Measurements from ENCODE around the gene CFL2. TPM values are rescaled to one million over a fixed set of nuclear protein-coding genes. Genes with fewer than 3 reads are reported as not detected.

Gene CFL2
- total RNA-seq, 2 donors from 2014 or later, result 10.9 to 32.3 TPM

DNA sequence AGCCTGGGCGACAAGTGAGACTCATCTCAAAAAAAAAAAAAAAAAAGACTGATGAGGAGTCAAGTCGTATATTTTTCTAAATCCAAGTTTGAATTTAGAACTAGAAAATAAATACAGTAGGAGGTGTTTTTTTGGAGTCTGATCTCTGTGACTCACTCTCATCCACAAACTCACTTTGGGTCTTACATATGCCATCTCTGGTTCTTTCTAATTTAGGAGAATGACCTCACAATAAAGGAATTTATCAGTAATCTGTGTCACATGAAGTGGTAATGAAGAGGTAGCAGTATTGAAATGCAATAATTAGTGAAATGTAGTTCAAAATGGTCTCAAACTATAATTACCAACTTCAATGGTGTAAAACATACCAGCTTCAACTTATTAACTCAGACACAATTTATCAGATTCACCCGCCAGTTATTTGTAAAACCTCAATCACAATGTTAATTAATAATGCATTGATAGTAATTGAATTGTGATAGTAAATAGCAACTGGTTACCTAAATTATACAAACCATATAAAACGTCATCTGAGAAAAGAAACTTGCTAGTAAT is 4.4 kb upstream of the CFL2 start:
- intact Hi-C loops (cut with DNase I), result no loop called here
- Histone ChIP-seq H3K4me3 (no peak overlapping the region), H3K27ac (no peak overlapping the region), H3K9me3 (no peaks in the 10 kb centered on the region), H3K27me3 (no peaks in the 10 kb centered on the region), H3K36me3 (replicated peaks in 1 of 2; ENCODE audit: insufficient read depth in 1 of 2, low read depth in 2 of 2) (no peaks in the 10 kb centered on the region), H3K4me1 (peaks cover 8% of the 10 kb centered on the region)
- TF ChIP-seq, protein P1, sequence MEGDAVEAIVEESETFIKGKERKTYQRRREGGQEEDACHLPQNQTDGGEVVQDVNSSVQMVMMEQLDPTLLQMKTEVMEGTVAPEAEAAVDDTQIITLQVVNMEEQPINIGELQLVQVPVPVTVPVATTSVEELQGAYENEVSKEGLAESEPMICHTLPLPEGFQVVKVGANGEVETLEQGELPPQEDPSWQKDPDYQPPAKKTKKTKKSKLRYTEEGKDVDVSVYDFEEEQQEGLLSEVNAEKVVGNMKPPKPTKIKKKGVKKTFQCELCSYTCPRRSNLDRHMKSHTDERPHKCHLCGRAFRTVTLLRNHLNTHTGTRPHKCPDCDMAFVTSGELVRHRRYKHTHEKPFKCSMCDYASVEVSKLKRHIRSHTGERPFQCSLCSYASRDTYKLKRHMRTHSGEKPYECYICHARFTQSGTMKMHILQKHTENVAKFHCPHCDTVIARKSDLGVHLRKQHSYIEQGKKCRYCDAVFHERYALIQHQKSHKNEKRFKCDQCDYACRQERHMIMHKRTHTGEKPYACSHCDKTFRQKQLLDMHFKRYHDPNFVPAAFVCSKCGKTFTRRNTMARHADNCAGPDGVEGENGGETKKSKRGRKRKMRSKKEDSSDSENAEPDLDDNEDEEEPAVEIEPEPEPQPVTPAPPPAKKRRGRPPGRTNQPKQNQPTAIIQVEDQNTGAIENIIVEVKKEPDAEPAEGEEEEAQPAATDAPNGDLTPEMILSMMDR (IDR thresholded peaks at IDR 0.05), result no peak
- TF ChIP-seq POLR2A (IDR thresholded peaks at IDR 0.05), result no peak
- no peak for ATAC-seq
- WGBS, 2 donors, result 34 to 45% methylated on average over 4 of the region's 4 CpGs
- no peak for DNase-seq

GRCh38 chr14:34715127-34715863 is 902 bp upstream of the CFL2 start:
- Histone ChIP-seq H3K9me3 (no peaks in the 10 kb centered on the region), H3K27ac (peak overlapping the region in 3 of 4 donors; percentile 93 to 97 (median 95)), H3K4me3 (peak overlapping the region in 1 of 2 donors; percentile 77), H3K4me1 (peaks cover 26% of the 10 kb centered on the region), H3K27me3 (no peaks in the 10 kb centered on the region), H3K36me3 (replicated peaks in 1 of 2; ENCODE audit: insufficient read depth in 1 of 2, low read depth in 2 of 2) (peaks cover 0 to 7% of the 10 kb centered on the region in 2 donors)
- 40 to 45% methylated on average over 8 of the region's 8 CpGs for WGBS, 2 donors
- intact Hi-C loops (cut with DNase I), result no loop called here
- DNase-seq (no peak), ATAC-seq (no peak)
- TF ChIP-seq POLR2A (IDR thresholded peaks at IDR 0.05), result no peak
- TF ChIP-seq, protein P1 (IDR thresholded peaks at IDR 0.05), result no peak

GRCh38 chr14:34713681-34714319 is 593 bp downstream of the CFL2 start:
- intact Hi-C loops (cut with DNase I), result no loop called here
- peak; percentile 54 for ATAC-seq

DNA sequence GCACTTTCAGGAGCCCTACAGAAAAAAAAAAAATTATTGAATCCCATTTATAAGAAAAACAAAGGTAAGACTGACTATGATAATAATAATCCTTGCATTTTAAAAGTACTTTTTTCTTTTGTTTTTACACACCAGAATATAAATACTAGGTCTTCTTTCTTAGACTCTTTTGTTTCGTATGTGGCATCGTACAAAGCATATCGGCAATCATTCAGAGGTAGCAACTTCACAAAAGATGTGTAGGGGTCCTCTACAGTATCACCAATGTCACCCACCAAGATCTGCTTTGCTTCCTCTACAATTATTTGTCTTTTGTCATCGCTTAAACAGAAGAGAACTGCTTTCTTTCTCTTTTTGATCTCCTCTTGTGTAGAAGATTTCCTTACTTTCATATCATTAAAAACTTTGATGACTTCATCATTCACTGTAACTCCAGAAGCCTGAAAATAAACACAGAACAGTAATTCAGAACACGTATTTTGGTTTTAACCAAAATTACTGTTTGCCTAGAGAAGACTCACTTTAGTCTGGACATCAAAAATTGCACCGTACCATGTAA is 1.2 kb downstream of the CFL2 start:
- intact Hi-C loops (cut with DNase I), result no loop called here
- Histone ChIP-seq H3K4me1 (peaks cover 30% of the 10 kb centered on the region), H3K36me3 (replicated peaks in 1 of 2; ENCODE audit: insufficient read depth in 1 of 2, low read depth in 2 of 2) (peaks cover 0 to 7% of the 10 kb centered on the region in 2 donors), H3K4me3 (no peak overlapping the region), H3K27me3 (no peaks in the 10 kb centered on the region), H3K27ac (peak overlapping the region; percentile 87 to 97 (median 94)), H3K9me3 (no peaks in the 10 kb centered on the region)
- WGBS, 2 donors, result 67 to 69% methylated on average over 6 of the region's 6 CpGs
- DNase-seq, result no peak
- ATAC-seq, result no peak
- no peak for TF ChIP-seq POLR2A (IDR thresholded peaks at IDR 0.05)
- TF ChIP-seq, protein P1 (IDR thresholded peaks at IDR 0.05), result no peak

More at GRCh38 chr14:34713681-34714319, 593 bp downstream of the CFL2 start:
- Histone ChIP-seq H3K36me3 (replicated peaks in 1 of 2; ENCODE audit: insufficient read depth in 1 of 2, low read depth in 2 of 2) (peaks cover 0 to 7% of the 10 kb centered on the region in 2 donors), H3K27ac (peak overlapping the region; percentile 87 to 97 (median 94)), H3K27me3 (no peaks in the 10 kb centered on the region), H3K9me3 (no peaks in the 10 kb centered on the region), H3K4me3 (peak overlapping the region; percentile 60 to 77), H3K4me1 (peaks cover 30% of the 10 kb centered on the region)
- 0 to 1% methylated on average over 25 to 33 of the region's 33 CpGs for WGBS, 2 donors
- DNase-seq, result peak; percentile 23 to 52 (median 40)
- TF ChIP-seq POLR2A (IDR thresholded peaks at IDR 0.05), result peak in 2 of 3 donors; percentile 67 to 75
- TF ChIP-seq, protein P1 (IDR thresholded peaks at IDR 0.05), result no peak

Data from body of pancreas (tissue), 4 donors.